Mesendoderm (in vitro differentiated cells): ENCODE measurements around the gene SLMAP.

Experiments
- DNase-seq: peaks from one replicate; pipeline ENCODE4 v3.0.0; 2013
- H2AK5ac ChIP-seq: 2 replicates; pipeline ENCODE4 v1.6.1; 2013; ENCODE audit warnings: low read length, inconsistent platforms
- H2BK120ac ChIP-seq: 2 replicates; pipeline ENCODE4 v1.6.1; 2013; ENCODE audit warnings: low read depth, mild to moderate bottlenecking, low read length, moderate library complexity, mixed read lengths
- H2BK15ac ChIP-seq: replicated peaks from 2 replicates; pipeline ENCODE4 v1.6.1; 2013; ENCODE audit warnings: low read depth, mild to moderate bottlenecking, moderate library complexity
- H2BK5ac ChIP-seq: 2 replicates; pipeline ENCODE4 v1.6.1; 2013; ENCODE audit warnings: low read length, inconsistent platforms
- H3K18ac ChIP-seq: 2 replicates; pipeline ENCODE4 v1.6.1; 2013; ENCODE audit warnings: mild to moderate bottlenecking, low read length, mixed read lengths
- H3K23ac ChIP-seq: one replicate; pipeline ENCODE4 v1.6.1; 2013; ENCODE audit warnings: low read length
- H3K27ac ChIP-seq: 2 replicates; pipeline ENCODE4 v1.5.1; 2013; ENCODE audit warnings: low read depth, mild to moderate bottlenecking, inconsistent platforms, low read length, moderate library complexity
- H3K27me3 ChIP-seq: 2 replicates; pipeline ENCODE4 v1.6.1; 2013; ENCODE audit warnings: low read length, control low read depth, mild to moderate bottlenecking, inconsistent platforms; ENCODE audit not compliant: insufficient read depth, poor library complexity
- H3K36me3 ChIP-seq: 2 replicates; pipeline ENCODE4 v1.6.1; 2013; ENCODE audit warnings: low read length, inconsistent platforms; ENCODE audit not compliant: control insufficient read depth, insufficient read depth
- H3K4ac ChIP-seq: one replicate; pipeline ENCODE4 v1.6.1; 2013; ENCODE audit warnings: low read depth, mild to moderate bottlenecking, low read length, moderate library complexity
- H3K4me1 ChIP-seq: 2 replicates; pipeline ENCODE4 v1.6.1; 2013; ENCODE audit warnings: low read depth, low read length, inconsistent platforms; ENCODE audit not compliant: control insufficient read depth
- H3K4me2 ChIP-seq: 2 replicates; pipeline ENCODE4 v1.6.1; 2013; ENCODE audit warnings: low read length
- H3K4me3 ChIP-seq: 2 replicates; pipeline ENCODE4 v1.5.1; 2013; ENCODE audit warnings: mild to moderate bottlenecking, low read length
- H3K56ac ChIP-seq: one replicate; pipeline ENCODE4 v1.6.1; 2013; ENCODE audit warnings: low read length
- H3K79me1 ChIP-seq: 2 replicates; pipeline ENCODE4 v1.6.1; 2013; ENCODE audit warnings: low read length, inconsistent platforms
- H3K79me2 ChIP-seq: 2 replicates; pipeline ENCODE4 v1.6.1; 2013; ENCODE audit warnings: mild to moderate bottlenecking, low read length; ENCODE audit not compliant: control insufficient read depth, insufficient read depth
- H3K9ac ChIP-seq: 2 replicates; pipeline ENCODE4 v1.6.1; 2013; ENCODE audit warnings: low read length, inconsistent platforms
- H4K5ac ChIP-seq: one replicate; pipeline ENCODE4 v1.6.1; 2013; ENCODE audit warnings: low read length
- H4K8ac ChIP-seq: one replicate; pipeline ENCODE4 v1.6.1; 2013; ENCODE audit warnings: low read depth, mild to moderate bottlenecking, control low read depth, low read length, moderate library complexity
- WGBS: extraction: QIAGEN DNeasy Blood & Tissue Kit; methylation state at CpG from one replicate; pipeline ENCODE4 v1.1.7; 2013; ENCODE audit warnings: low lambda C conversion rate, missing lambda C conversion rate; ENCODE audit not compliant: insufficient coverage; ENCODE audit errors: extremely low coverage; 5-methylcytosine and 5-hydroxymethylcytosine counted together

Gene SLMAP

GRCh38 chr3:57833763-57834162 lies 77.7 kb downstream of the SLMAP start:
- H3K4me3 ChIP-seq = no peak overlapping the region
- H3K56ac ChIP-seq = no peak overlapping the region
- no peak overlapping the region for H4K5ac ChIP-seq
- no peak overlapping the region for H2BK120ac ChIP-seq
- WGBS = no CpG with 5 or more reads among the region's 1 CpG
- H3K18ac ChIP-seq = peak overlapping the region; percentile 51
- no peaks in the 10 kb centered on the region for H3K79me1 ChIP-seq
- no peak overlapping the region for H2AK5ac ChIP-seq
- H3K9ac ChIP-seq = no peak overlapping the region
- DNase-seq = no peak
- H3K4me1 ChIP-seq = peaks cover 3% of the 10 kb centered on the region
- H3K4me2 ChIP-seq = no peak overlapping the region
- H2BK15ac ChIP-seq = no peak overlapping the region
- H3K79me2 ChIP-seq = peaks cover 3% of the 10 kb centered on the region
- H3K36me3 ChIP-seq = no peaks in the 10 kb centered on the region
- no peak overlapping the region for H2BK5ac ChIP-seq
- H3K4ac ChIP-seq = no peak overlapping the region
- no peaks in the 10 kb centered on the region for H3K27me3 ChIP-seq
- H3K27ac ChIP-seq = no peak overlapping the region
- H3K23ac ChIP-seq = no peak overlapping the region
- H4K8ac ChIP-seq = no peak overlapping the region

GRCh38 chr3:57837686-57838085 lies 81.6 kb downstream of the SLMAP start:
- Histone ChIP-seq H3K79me2 (peaks cover 3% of the 10 kb centered on the region), H3K4ac (no peak overlapping the region), H3K9ac (no peak overlapping the region), H2BK15ac (no peak overlapping the region), H2BK5ac (no peak overlapping the region), H4K5ac (no peak overlapping the region), H3K23ac (no peak overlapping the region), H3K4me3 (no peak overlapping the region), H2BK120ac (no peak overlapping the region), H3K4me2 (no peak overlapping the region), H3K79me1 (no peaks in the 10 kb centered on the region), H4K8ac (no peak overlapping the region), H2AK5ac (no peak overlapping the region), H3K27ac (no peak overlapping the region), H3K36me3 (no peaks in the 10 kb centered on the region), H3K4me1 (no peaks in the 10 kb centered on the region), H3K18ac (no peak overlapping the region), H3K56ac (no peak overlapping the region), H3K27me3 (no peaks in the 10 kb centered on the region)
- no CpG with 5 or more reads among the region's 3 CpGs for WGBS
- no peak for DNase-seq

GRCh38 chr3:57838627-57839026 lies 82.5 kb downstream of the SLMAP start:
- Histone ChIP-seq H3K4me3 (no peak overlapping the region), H3K9ac (no peak overlapping the region), H3K4me2 (no peak overlapping the region), H3K56ac (no peak overlapping the region), H4K5ac (no peak overlapping the region), H3K4ac (no peak overlapping the region), H2BK5ac (no peak overlapping the region), H3K36me3 (no peaks in the 10 kb centered on the region), H3K4me1 (no peaks in the 10 kb centered on the region), H3K18ac (no peak overlapping the region), H3K79me2 (peaks cover 3% of the 10 kb centered on the region), H2BK120ac (no peak overlapping the region), H3K23ac (no peak overlapping the region), H2BK15ac (no peak overlapping the region), H2AK5ac (no peak overlapping the region), H3K27me3 (no peaks in the 10 kb centered on the region), H4K8ac (no peak overlapping the region), H3K79me1 (no peaks in the 10 kb centered on the region), H3K27ac (no peak overlapping the region)
- no CpG with 5 or more reads among the region's 3 CpGs for WGBS
- DNase-seq = no peak

GRCh38 chr3:57840473-57840872 lies 84.4 kb downstream of the SLMAP start:
- Histone ChIP-seq H4K5ac (no peak overlapping the region), H2AK5ac (no peak overlapping the region), H3K4me2 (no peak overlapping the region), H2BK15ac (no peak overlapping the region), H2BK5ac (no peak overlapping the region), H3K79me1 (no peaks in the 10 kb centered on the region), H3K27ac (no peak overlapping the region), H3K27me3 (no peaks in the 10 kb centered on the region), H3K36me3 (no peaks in the 10 kb centered on the region), H3K18ac (no peak overlapping the region), H4K8ac (no peak overlapping the region), H3K4me3 (no peak overlapping the region), H3K4me1 (no peaks in the 10 kb centered on the region), H2BK120ac (no peak overlapping the region), H3K56ac (no peak overlapping the region), H3K9ac (no peak overlapping the region), H3K4ac (no peak overlapping the region), H3K23ac (no peak overlapping the region), H3K79me2 (peaks cover 3% of the 10 kb centered on the region)
- DNase-seq = no peak
- WGBS = no CpG with 5 or more reads among the region's 1 CpG

- DNase-seq = no peak
Observed at GRCh38 chr3:57841818-57842217, 85.7 kb downstream of the SLMAP start.

GRCh38 chr3:57848177-57848738 lies 92.1 kb downstream of the SLMAP start:
- Histone ChIP-seq H3K79me2 (no peaks in the 10 kb centered on the region), H3K4ac (no peak overlapping the region), H3K4me3 (no peak overlapping the region), H3K4me2 (no peak overlapping the region), H3K18ac (no peak overlapping the region), H3K79me1 (no peaks in the 10 kb centered on the region), H3K27ac (no peak overlapping the region), H3K9ac (no peak overlapping the region), H3K56ac (no peak overlapping the region), H2AK5ac (no peak overlapping the region), H3K27me3 (no peaks in the 10 kb centered on the region), H4K8ac (no peak overlapping the region), H3K36me3 (no peaks in the 10 kb centered on the region), H3K23ac (no peak overlapping the region), H4K5ac (no peak overlapping the region), H2BK5ac (no peak overlapping the region), H2BK120ac (no peak overlapping the region), H2BK15ac (no peak overlapping the region), H3K4me1 (no peaks in the 10 kb centered on the region)
- 100% methylated on average over 3 of the region's 3 CpGs for WGBS
- no peak for DNase-seq

More at GRCh38 chr3:57841818-57842217, 85.7 kb downstream of the SLMAP start:
- H3K56ac ChIP-seq = no peak overlapping the region
- H3K36me3 ChIP-seq = no peaks in the 10 kb centered on the region
- H2BK120ac ChIP-seq = no peak overlapping the region
- no CpG with 5 or more reads among the region's 2 CpGs for WGBS
- no peaks in the 10 kb centered on the region for H3K79me1 ChIP-seq
- no peak overlapping the region for H2BK5ac ChIP-seq
- no peak overlapping the region for H2AK5ac ChIP-seq
- no peaks in the 10 kb centered on the region for H3K27me3 ChIP-seq
- H4K8ac ChIP-seq = no peak overlapping the region
- H4K5ac ChIP-seq = no peak overlapping the region
- H2BK15ac ChIP-seq = no peak overlapping the region
- no peaks in the 10 kb centered on the region for H3K4me1 ChIP-seq
- no peak overlapping the region for H3K9ac ChIP-seq
- H3K79me2 ChIP-seq = peaks cover 3% of the 10 kb centered on the region
- no peak overlapping the region for H3K27ac ChIP-seq
- H3K4ac ChIP-seq = no peak overlapping the region
- no peak overlapping the region for H3K4me3 ChIP-seq
- H3K18ac ChIP-seq = no peak overlapping the region
- no peak overlapping the region for H3K23ac ChIP-seq
- no peak overlapping the region for H3K4me2 ChIP-seq
